ENCODE measurements around the gene KLF6. TPM values are rescaled to one million over a fixed set of nuclear protein-coding genes. Genes with fewer than 3 reads are reported as not detected.

Gene KLF6
- total and polyA plus RNA-seq, 2 experiments from 2014 or later: 19.6 to 35.4 TPM

GRCh38 chr10:3828404-3829155 lies 43.6 kb upstream of the KLF6 start (continued):
- TF ChIP-seq ETS1 (IDR thresholded peaks at IDR 0.05) (no peak), EZH2 (IDR thresholded peaks at IDR 0.05; ENCODE audit: low read depth, unreplicated experiment) (no peak)

- H3K4me2 ChIP-seq: no peak overlapping the region
- H3K36me3 ChIP-seq (ENCODE audit: insufficient read depth): no peaks in the 10 kb centered on the region
- Mint-ChIP-seq H3K9me3 (no peaks in the 10 kb centered on the region), H3K4me3 (no peak overlapping the region), H3K27me3 (ENCODE audit: insufficient read depth, low read depth, poor library complexity) (peaks cover 6% of the 10 kb centered on the region), H3K36me3 (ENCODE audit: low read depth) (no peaks in the 10 kb centered on the region), H3K4me1 (peaks cover 36% of the 10 kb centered on the region), H3K27ac (no peak overlapping the region)
- peaks cover 16% of the 10 kb centered on the region for H3K4me1 ChIP-seq (ENCODE audit: insufficient read depth)
- DNase-seq (ENCODE audit: low spot score) (no peak), ATAC-seq (no peak)
- H3K27me3 ChIP-seq (ENCODE audit: insufficient read depth): no peaks in the 10 kb centered on the region
- H3K4me3 ChIP-seq: no peak overlapping the region
- H4K20me1 ChIP-seq (replicated peaks; ENCODE audit: insufficient read depth): no peaks in the 10 kb centered on the region
- H3K27ac ChIP-seq (ENCODE audit: low read depth): no peak overlapping the region
- H3K79me2 ChIP-seq (replicated peaks; ENCODE audit: insufficient read depth): no peaks in the 10 kb centered on the region
- no peaks in the 10 kb centered on the region for H3K9me2 ChIP-seq (ENCODE audit: insufficient read depth)
- H2AFZ ChIP-seq: no peak overlapping the region
- no peaks in the 10 kb centered on the region for H3F3A ChIP-seq (replicated peaks; ENCODE audit: low read depth)
- TF ChIP-seq CREB1 (CRISPR knock-in tag; IDR thresholded peaks at IDR 0.05; ENCODE audit: low read depth): no peak
- TF ChIP-seq ZNF114 (CRISPR knock-in tag; IDR thresholded peaks at IDR 0.05): no peak
- no peak for TF ChIP-seq POLR2AphosphoS5 (IDR thresholded peaks at IDR 0.05; ENCODE audit: low read depth)
- TF ChIP-seq STAT1 (IDR thresholded peaks at IDR 0.05; ENCODE audit: unreplicated experiment): no peak
- no peak for TF ChIP-seq NANOG (IDR thresholded peaks at IDR 0.05; ENCODE audit: borderline replicate concordance)
- TF ChIP-seq, protein P1, sequence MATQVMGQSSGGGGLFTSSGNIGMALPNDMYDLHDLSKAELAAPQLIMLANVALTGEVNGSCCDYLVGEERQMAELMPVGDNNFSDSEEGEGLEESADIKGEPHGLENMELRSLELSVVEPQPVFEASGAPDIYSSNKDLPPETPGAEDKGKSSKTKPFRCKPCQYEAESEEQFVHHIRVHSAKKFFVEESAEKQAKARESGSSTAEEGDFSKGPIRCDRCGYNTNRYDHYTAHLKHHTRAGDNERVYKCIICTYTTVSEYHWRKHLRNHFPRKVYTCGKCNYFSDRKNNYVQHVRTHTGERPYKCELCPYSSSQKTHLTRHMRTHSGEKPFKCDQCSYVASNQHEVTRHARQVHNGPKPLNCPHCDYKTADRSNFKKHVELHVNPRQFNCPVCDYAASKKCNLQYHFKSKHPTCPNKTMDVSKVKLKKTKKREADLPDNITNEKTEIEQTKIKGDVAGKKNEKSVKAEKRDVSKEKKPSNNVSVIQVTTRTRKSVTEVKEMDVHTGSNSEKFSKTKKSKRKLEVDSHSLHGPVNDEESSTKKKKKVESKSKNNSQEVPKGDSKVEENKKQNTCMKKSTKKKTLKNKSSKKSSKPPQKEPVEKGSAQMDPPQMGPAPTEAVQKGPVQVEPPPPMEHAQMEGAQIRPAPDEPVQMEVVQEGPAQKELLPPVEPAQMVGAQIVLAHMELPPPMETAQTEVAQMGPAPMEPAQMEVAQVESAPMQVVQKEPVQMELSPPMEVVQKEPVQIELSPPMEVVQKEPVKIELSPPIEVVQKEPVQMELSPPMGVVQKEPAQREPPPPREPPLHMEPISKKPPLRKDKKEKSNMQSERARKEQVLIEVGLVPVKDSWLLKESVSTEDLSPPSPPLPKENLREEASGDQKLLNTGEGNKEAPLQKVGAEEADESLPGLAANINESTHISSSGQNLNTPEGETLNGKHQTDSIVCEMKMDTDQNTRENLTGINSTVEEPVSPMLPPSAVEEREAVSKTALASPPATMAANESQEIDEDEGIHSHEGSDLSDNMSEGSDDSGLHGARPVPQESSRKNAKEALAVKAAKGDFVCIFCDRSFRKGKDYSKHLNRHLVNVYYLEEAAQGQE (IDR thresholded peaks at IDR 0.05; ENCODE audit: unreplicated experiment): no peak
- no peak for TF ChIP-seq EZH2 (IDR thresholded peaks at IDR 0.05; ENCODE audit: low read depth, unreplicated experiment)
- no peak for TF ChIP-seq ZNF331 (CRISPR knock-in tag; IDR thresholded peaks at IDR 0.05; ENCODE audit: low read depth)
- no peak for TF ChIP-seq ETS1 (IDR thresholded peaks at IDR 0.05)
- TF ChIP-seq JUNB (IDR thresholded peaks at IDR 0.05; ENCODE audit: unreplicated experiment): no peak
- TF ChIP-seq, protein P2, sequence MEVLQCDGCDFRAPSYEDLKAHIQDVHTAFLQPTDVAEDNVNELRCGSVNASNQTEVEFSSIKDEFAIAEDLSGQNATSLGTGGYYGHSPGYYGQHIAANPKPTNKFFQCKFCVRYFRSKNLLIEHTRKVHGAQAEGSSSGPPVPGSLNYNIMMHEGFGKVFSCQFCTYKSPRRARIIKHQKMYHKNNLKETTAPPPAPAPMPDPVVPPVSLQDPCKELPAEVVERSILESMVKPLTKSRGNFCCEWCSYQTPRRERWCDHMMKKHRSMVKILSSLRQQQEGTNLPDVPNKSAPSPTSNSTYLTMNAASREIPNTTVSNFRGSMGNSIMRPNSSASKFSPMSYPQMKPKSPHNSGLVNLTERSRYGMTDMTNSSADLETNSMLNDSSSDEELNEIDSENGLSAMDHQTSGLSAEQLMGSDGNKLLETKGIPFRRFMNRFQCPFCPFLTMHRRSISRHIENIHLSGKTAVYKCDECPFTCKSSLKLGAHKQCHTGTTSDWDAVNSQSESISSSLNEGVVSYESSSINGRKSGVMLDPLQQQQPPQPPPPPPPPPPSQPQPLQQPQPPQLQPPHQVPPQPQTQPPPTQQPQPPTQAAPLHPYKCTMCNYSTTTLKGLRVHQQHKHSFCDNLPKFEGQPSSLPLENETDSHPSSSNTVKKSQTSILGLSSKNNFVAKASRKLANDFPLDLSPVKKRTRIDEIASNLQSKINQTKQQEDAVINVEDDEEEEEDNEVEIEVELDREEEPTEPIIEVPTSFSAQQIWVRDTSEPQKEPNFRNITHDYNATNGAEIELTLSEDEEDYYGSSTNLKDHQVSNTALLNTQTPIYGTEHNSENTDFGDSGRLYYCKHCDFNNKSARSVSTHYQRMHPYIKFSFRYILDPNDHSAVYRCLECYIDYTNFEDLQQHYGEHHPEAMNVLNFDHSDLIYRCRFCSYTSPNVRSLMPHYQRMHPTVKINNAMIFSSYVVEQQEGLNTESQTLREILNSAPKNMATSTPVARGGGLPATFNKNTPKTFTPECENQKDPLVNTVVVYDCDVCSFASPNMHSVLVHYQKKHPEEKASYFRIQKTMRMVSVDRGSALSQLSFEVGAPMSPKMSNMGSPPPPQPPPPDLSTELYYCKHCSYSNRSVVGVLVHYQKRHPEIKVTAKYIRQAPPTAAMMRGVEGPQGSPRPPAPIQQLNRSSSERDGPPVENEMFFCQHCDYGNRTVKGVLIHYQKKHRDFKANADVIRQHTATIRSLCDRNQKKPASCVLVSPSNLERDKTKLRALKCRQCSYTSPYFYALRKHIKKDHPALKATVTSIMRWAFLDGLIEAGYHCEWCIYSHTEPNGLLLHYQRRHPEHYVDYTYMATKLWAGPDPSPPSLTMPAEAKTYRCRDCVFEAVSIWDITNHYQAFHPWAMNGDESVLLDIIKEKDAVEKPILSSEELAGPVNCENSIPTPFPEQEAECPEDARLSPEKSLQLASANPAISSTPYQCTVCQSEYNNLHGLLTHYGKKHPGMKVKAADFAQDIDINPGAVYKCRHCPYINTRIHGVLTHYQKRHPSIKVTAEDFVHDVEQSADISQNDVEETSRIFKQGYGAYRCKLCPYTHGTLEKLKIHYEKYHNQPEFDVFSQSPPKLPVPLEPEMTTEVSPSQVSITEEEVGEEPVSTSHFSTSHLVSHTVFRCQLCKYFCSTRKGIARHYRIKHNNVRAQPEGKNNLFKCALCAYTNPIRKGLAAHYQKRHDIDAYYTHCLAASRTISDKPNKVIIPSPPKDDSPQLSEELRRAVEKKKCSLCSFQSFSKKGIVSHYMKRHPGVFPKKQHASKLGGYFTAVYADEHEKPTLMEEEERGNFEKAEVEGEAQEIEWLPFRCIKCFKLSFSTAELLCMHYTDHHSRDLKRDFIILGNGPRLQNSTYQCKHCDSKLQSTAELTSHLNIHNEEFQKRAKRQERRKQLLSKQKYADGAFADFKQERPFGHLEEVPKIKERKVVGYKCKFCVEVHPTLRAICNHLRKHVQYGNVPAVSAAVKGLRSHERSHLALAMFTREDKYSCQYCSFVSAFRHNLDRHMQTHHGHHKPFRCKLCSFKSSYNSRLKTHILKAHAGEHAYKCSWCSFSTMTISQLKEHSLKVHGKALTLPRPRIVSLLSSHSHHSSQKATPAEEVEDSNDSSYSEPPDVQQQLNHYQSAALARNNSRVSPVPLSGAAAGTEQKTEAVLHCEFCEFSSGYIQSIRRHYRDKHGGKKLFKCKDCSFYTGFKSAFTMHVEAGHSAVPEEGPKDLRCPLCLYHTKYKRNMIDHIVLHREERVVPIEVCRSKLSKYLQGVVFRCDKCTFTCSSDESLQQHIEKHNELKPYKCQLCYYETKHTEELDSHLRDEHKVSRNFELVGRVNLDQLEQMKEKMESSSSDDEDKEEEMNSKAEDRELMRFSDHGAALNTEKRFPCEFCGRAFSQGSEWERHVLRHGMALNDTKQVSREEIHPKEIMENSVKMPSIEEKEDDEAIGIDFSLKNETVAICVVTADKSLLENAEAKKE (CRISPR knock-in tag; IDR thresholded peaks at IDR 0.05): no peak
These were observed 42.9 kb upstream of the KLF6 start for GRCh38 chr10:3827768-3828403.
